GM20000 (cell line): Measurements from ENCODE around the gene SNRPA1.

Source experiments
- DNase-seq: peaks from one replicate; pipeline ENCODE4 v3.0.0; 2012; ENCODE audit warnings: low spot score
- TF ChIP-seq, protein P1 (sequence below): IDR thresholded peaks from 2 replicates; pipeline ENCODE4 v1.5.1; 2012; ENCODE audit warnings: mild to moderate bottlenecking, control low read depth; ENCODE audit errors: extremely low read depth, missing control alignments

The SNRPA1 gene

DNA sequence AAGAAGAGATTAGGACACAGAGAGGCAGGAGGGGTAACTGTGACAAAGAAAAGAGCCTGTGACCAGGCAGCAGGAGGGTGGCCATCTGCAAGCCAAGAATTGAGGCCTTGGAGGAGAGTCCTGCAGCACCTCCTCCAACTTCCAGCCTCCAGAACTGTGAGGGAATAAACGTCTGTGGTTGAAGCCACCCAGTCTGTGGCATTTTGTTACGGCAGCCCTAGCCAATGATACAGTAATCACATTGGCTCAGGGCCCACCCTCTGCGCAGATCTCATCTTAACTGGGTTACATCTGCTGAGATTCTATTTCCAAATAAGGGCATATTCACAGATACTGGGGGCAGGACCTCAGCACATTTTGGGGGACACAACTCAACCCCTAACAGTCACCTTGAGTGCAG, 29.0 kb downstream of the SNRPA1 start:
- TF ChIP-seq, protein P1, sequence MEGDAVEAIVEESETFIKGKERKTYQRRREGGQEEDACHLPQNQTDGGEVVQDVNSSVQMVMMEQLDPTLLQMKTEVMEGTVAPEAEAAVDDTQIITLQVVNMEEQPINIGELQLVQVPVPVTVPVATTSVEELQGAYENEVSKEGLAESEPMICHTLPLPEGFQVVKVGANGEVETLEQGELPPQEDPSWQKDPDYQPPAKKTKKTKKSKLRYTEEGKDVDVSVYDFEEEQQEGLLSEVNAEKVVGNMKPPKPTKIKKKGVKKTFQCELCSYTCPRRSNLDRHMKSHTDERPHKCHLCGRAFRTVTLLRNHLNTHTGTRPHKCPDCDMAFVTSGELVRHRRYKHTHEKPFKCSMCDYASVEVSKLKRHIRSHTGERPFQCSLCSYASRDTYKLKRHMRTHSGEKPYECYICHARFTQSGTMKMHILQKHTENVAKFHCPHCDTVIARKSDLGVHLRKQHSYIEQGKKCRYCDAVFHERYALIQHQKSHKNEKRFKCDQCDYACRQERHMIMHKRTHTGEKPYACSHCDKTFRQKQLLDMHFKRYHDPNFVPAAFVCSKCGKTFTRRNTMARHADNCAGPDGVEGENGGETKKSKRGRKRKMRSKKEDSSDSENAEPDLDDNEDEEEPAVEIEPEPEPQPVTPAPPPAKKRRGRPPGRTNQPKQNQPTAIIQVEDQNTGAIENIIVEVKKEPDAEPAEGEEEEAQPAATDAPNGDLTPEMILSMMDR: no peak
- no peak for DNase-seq

DNA sequence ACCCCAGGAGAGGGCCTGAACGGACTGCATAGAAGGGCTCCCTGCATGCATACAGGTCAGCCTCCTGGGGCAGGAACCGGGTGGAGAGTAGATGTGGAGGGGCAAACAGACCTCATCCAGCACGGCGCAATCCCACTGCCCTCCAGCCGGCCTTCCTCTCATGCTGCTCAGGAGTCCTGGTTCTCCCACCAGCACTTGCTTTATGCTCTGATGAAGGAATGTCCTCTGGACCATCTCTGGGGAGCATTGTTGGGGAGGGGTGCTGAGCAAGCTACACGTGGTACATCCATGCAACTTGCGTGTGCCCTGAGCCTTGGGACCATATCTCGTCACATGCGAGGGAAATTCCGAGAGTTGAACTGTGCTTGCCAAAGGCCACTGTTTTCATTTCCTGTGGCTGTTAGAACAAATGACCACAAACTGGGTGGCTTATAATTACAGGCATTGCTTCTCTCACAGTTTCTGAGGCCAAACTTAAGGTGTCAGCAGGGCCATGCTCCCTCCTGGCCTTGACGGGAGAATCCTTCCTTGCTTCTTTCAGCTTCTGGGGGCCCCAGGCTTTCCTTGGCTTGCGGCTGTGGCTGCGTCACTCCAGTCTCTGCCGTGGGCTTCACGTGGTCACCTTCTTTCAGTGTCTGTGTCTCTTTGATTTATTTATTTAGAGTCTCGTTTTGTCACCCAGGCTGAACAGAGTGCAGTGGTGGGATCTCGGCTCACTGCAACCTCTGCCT, 30.0 kb downstream of the SNRPA1 start:
- TF ChIP-seq, protein P1: no peak
- DNase-seq: peak; percentile 57

DNA sequence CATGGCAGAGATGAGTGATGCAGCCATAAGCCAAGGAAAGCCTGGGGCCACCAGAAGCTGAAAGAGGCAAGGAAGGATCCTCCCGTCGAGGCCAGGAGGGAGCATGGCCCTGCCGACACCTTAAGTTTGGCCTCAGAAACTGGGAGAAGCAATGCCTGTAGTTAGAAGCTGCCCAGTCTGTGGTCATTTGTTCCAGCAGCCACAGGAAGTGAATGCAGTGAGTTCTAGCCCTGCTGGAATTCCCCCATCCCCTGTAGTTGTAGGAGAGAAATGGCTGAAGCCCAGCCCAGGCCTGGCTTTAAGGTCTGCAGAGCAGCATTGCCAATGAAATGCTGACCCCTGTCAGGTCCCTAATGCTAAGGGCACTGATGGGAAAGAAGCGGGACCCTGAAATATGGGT, 31.0 kb downstream of the SNRPA1 start:
- peak; percentile 63 for DNase-seq
- TF ChIP-seq, protein P1: no peak

DNA sequence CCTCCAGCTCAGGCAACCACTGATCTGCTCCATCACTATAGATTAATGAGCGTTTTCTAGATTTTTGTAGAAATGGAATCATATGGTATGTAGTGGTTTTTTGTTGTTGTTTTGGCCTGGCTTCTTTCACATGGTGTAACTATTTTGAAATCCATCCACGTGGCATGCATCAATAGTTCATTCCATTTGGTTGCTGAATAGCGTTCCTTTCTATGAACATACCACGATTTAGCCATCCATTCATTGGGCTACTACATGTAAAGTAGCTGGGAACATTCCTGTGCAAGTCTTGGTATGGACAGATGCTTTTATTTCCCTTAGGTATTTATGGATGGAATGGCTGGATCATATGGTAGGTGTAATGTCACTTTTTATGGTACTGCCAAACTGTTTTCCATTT, 32.5 kb downstream of the SNRPA1 start:
- DNase-seq: no peak
- TF ChIP-seq, protein P1: no peak

DNA sequence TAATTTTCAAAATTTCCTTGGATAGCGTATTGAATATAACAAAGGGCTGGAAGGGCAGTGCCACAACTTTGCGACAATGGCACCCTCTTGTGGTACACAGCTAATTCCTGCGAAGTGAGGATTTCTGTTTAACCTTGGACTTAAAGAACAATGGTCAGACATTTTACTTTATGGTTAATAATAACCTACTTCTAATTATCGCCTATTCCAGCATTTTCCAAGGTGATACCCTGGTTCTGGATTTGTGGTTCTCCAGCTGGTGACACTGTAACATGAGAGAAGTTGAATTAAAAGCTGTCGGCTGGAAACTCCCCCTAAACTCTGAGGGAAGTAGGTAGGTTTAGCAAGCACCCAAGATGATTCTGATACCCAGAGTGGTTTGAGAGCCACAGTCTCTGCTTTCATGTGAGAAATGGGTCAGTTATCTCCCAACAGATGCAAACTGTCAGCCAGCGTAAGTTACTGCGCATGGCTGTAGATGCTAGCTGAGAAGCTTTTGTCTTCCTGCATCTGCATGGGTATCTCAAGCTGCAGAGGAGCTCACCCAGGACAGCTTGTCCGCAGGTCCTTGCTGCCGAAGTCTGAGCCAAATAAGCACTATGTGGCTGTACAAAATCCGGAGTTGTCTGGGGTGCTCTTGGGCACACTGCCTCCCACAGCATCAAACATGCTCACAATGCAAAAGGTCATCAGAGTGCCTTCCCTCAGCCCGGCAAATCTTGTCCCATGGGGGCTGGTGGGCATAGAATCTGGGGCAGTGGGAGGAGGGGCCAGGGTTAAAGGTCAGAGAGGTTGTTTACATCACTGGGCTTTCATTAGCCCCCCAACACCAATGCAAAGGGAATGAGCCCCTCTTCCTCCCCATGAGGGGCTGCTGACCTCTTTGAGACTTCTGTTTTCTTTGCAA, 36.6 kb downstream of the SNRPA1 start:
- TF ChIP-seq, protein P1: peak; percentile 82

DNA sequence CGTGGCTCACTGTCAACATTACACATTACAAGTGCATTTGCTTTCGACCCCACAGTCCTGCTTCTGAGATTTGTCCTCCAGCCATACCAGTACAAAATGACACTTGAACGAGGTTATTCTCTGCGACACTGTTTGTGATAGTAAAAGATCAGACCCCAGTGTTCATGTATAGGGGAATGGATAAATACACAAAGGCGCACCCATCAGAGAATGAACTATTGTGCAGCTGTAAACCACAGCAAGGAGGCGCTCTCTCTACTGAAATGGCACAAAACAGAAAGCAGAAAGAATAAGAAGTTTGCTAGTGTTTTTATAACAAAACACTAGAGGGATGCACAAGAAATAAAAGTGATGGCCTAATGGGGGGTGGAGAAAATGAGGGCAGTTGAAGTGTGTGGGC, 38.3 kb downstream of the SNRPA1 start:
- DNase-seq: no peak

More for the DNA sequence above, 36.6 kb downstream of the SNRPA1 start:
- DNase-seq: peak; percentile 65

More for the DNA sequence above, 38.3 kb downstream of the SNRPA1 start:
- TF ChIP-seq, protein P1: no peak
